GM19099 (cell line): ENCODE data around the gene LMX1B.

Experiments
- POLR2A ChIP-seq: IDR thresholded peaks from 3 replicates; pipeline ENCODE4 v1.6.1; 2011; ENCODE audit warnings: low read depth; ENCODE audit not compliant: insufficient read length; ENCODE audit errors: extremely low read depth

The LMX1B gene

DNA sequence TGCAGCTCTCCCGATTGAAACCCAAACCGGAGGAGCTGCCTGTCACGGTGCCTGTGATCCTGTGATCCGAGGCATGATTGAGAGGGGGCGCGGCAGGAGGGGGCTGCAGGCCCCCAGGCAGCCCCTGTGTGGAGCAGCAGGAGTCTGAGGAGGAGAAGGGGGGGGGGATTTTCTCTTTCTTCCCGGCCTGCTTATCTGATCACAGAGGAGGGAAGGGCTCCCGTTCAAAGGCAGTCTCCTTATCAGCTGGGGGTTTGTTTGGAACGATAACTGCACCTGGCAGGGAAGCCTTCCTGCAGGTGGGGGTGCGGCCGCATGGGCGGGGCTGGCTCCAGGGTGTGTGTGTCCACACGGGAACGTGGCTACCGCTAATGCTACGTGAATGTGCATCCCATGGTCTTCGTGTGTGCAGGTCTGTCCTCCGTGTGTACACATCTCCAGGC, 38.4 kb downstream of the LMX1B start:
- TF ChIP-seq POLR2A = no peak

DNA sequence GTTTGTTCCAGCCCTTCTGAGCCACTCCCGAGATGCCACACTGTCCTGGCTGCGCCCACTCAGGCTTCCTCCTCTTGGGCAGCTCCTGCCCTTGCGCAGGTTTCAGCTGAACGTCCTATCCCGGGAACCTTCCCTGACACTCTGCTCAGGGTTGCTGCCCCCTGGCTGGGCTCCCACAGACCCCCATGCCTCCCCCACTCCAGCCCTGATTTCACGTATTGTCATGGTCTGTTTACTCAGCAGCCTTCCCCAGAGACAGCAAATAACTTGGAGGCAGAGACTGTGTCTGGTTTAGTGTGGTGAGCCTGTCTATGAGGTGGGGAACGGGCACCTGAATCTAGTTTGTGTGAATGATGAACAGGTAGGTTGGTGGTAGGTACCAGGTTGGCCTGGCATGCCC, 40.4 kb downstream of the LMX1B start:
- TF ChIP-seq POLR2A = no peak

- TF ChIP-seq POLR2A = no peak
Observed at GRCh38 chr9:126658201-126658825, 44.6 kb downstream of the LMX1B start.

DNA sequence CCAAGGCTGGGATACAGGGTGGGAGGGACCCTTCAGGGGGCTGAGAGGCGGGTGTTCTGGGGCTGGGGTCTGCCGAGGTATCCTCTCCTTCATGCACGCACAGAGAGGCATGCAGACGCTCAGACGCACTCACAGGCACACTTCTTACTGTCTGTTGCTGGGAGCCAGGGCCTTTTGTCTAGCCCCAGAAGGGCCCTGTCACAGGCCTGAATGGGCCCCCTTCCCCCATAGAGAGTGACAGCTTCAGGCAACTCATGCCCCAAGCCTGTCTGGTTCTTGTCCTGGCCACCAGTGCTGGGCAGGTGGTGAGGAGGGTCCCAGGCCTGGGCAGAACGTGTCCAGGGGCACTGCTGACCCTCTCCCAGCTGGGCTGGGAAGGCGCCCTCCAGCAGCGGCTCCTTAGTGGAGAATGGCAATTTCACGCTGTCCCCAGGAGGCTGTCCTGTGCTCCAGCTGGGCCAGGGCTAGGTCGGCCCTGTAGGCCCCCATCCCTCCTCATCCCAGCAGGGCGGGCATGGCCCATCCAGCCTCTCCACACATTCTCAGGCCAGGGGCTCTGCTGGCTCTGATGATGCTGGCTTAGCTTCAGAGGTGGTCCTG, 45.3 kb downstream of the LMX1B start:
- no peak for TF ChIP-seq POLR2A

- no peak for TF ChIP-seq POLR2A
Observed at GRCh38 chr9:126661122-126661520, 47.4 kb downstream of the LMX1B start.

GRCh38 chr9:126661521-126662251, 48.0 kb downstream of the LMX1B start:
- no peak for TF ChIP-seq POLR2A

GRCh38 chr9:126663661-126664072, 49.9 kb downstream of the LMX1B start:
- no peak for TF ChIP-seq POLR2A

- no peak for TF ChIP-seq POLR2A
Observed at GRCh38 chr9:126664900-126665643, 51.3 kb downstream of the LMX1B start.

DNA sequence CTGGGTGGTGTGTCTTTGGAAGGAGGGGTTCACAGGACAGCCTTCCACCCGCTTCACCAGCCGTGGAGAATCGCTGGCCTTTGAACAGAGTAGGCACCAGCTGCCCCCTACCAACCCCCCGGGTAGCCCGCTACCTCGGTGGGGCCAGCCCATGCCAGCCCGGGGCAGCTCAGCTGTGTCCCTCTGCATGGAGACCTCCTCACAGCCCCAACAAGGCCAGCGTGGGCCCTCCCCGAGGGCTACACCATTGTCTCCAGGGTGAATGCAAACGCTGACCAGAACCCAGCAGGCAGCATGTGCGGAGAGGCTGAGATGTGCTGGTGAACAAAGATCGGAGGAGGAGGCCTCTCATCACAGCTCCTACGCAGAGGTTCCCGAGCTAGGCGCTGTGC, 51.9 kb downstream of the LMX1B start:
- TF ChIP-seq POLR2A = no peak

DNA sequence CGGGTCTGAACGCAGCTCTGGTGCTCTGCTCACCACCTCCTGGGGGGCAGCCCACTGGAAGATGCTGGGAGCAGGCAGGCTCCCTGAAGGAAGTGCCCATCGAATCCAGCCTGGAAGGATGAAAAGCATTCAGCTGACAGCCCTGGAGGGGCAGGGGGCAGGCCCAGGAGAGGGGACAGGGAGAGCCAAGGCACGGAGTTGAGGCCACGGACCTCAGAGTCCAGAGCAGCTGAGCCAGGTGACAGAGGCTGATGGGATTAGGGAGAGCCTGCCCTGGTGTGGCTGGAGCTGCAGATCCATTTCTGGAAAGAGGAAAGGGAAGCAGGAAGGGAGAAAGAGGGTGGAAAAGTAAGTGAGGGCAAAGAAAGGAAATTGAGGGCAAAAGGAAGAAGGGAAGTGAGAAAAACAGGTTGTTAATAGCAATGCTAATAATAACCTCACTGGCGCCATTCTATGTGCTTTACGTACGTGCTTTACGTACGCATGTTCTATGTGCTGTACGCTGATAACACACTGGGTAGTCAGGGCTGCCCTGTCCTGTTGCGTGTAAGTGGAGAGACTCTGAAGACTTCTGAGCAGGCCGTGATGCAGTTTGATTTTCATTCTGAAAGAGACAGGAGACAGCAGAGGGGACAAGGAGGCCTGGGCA, 52.6 kb downstream of the LMX1B start:
- TF ChIP-seq POLR2A = no peak

DNA sequence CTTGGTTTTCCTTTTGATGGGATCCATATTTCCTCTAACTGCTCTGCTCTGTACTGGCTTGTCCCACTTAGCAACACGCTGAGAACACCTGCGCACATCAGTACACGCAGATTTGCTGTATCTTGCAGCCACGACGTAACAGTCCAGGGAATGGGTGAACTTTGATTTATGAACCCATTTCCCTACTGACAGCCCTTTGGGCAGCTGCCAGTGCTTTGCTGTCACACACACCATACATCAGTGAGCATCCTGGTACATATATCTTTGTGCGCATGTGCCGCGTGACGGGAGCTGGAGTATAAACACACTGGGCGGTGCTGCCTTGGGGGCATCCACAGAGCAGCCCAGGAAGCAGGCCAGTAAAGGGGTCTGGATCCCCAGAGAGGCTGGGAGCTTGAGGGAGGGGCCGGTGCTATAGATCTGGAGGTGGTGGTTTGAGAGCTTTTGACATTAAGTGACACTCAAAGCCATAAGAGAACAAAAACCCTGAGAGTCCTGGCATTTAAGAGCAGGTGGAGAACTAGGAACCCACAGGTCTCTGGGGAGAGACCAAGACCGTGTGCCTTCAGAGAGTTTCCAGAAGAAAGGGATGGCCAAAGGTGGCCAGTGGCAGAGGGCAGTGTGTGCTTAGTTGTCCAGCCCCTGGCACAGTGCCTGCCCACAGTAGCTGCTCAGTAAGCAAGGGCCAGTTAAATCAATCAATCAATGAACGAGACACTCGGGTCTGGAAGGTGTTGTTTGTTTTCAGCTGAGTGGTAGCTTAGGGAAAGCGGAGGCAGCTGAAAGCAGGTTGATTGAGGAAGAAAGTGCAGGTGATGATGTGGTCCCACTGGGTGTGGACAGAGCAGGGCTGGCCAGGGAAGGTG, 53.7 kb downstream of the LMX1B start:
- no peak for TF ChIP-seq POLR2A

DNA sequence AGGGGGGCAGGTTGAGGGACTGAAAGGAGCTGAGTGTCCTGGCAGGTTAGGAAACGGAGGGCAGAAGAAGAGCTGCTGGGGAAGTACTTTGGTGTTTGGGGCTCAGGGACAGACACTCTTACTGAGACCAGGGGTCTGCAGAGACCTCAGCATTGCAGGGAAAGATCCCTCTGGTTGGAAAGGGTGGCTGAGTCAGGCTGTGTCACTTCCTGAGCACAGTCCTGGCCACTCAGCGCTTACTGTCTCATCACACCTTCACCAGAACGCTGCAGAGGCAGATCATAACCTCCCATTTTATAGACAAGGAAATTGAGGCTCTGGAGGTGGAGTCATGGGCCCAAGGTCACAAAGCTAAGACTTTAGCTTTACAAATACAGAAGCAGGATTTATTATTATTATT, 54.3 kb downstream of the LMX1B start:
- no peak for TF ChIP-seq POLR2A

- TF ChIP-seq POLR2A = no peak
Observed at GRCh38 chr9:126669108-126669507, 55.4 kb downstream of the LMX1B start.

DNA sequence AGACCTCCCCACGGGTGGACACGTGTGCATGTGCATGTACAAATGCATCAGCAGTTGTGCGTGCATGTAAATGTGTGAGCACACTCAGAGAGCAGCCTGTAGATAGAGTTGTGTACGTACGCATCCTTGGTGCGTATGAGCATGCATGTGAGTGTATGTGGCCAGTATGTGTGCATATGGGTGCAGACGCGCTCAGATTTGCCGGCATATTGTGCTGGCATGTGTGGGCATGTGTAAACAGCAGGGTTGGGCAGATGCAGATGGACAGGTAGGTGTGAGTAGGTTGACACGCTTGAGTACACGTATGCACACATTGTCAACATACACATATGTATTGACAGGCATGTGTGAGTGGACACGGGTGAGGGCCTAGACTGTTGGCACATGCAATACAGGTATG, 56.5 kb downstream of the LMX1B start:
- TF ChIP-seq POLR2A = no peak
